ENCODE data around the gene STK24. TPM values are rescaled to one million over a fixed set of nuclear protein-coding genes. Genes with fewer than 3 reads are reported as not detected.
A peak's percentile ranks its signal among the peaks of the same experiment; 100 is the strongest.

The STK24 gene
- total RNA-seq, 1 donor from 2014 or later, result 66.2 TPM

DNA sequence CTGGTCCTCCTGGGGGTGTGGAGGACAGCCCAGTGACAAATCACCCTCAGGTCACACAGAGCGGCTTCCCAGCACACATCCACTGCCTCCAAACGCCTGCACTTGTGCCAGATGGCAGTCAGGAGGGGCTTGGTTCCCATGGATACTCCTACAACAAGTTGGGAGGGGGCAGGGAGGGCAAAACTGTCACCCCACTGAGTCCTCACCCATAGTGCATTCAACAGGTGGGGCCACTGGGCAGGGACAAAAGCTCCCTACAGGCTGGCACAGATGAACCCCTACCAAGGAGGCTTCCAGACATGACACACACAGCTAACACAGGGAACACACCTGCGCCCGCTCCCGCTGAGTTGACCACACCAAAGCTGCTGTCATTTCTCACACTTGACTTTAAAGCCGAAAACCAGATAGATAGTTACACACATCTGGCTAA, 120.5 kb downstream of the STK24 start:
- peaks cover 56% of the 10 kb centered on the region for H3K4me1 ChIP-seq
- DNase-seq, result no peak
- peak overlapping the region; percentile 31 for H3K27ac ChIP-seq (replicated peaks)
- intact Hi-C loops (cut with micrococcal nuclease), result loop anchor here (10.0 kb wide), 1 partner anchor 118 kb away; the partner anchor contains the start of gene STK24
- H3K36me3 ChIP-seq, result peaks cover 63% of the 10 kb centered on the region
- no peaks in the 10 kb centered on the region for H3K9me3 ChIP-seq (replicated peaks)
- no peak overlapping the region for H3K4me3 ChIP-seq
- no peak for TF ChIP-seq CTCF (IDR thresholded peaks at IDR 0.05; ENCODE audit: borderline replicate concordance)
- H3K27me3 ChIP-seq (ENCODE audit: low read depth), result no peaks in the 10 kb centered on the region

GRCh38 chr13:98454389-98454881, 122.5 kb downstream of the STK24 start:
- no peaks in the 10 kb centered on the region for H3K27me3 ChIP-seq (ENCODE audit: low read depth)
- peaks cover 46% of the 10 kb centered on the region for H3K36me3 ChIP-seq
- H3K9me3 ChIP-seq (replicated peaks), result no peaks in the 10 kb centered on the region
- TF ChIP-seq CTCF (IDR thresholded peaks at IDR 0.05; ENCODE audit: borderline replicate concordance), result no peak
- DNase-seq, result no peak
- intact Hi-C loops (cut with micrococcal nuclease), result loop anchor here (10.0 kb wide), 1 partner anchor 120 kb away; the partner anchor contains the start of gene STK24
- H3K27ac ChIP-seq (replicated peaks), result peak overlapping the region; percentile 86
- peak overlapping the region; percentile 18 for H3K4me3 ChIP-seq
- H3K4me1 ChIP-seq, result peaks cover 76% of the 10 kb centered on the region

GRCh38 chr13:98452851-98453843, 123.8 kb downstream of the STK24 start:
- DNase-seq, result no peak
- no peak for TF ChIP-seq CTCF (IDR thresholded peaks at IDR 0.05; ENCODE audit: borderline replicate concordance)
- H3K27me3 ChIP-seq (ENCODE audit: low read depth), result no peaks in the 10 kb centered on the region
- no peaks in the 10 kb centered on the region for H3K9me3 ChIP-seq (replicated peaks)
- H3K27ac ChIP-seq (replicated peaks), result peak overlapping the region; percentile 86
- H3K4me1 ChIP-seq, result peaks cover 89% of the 10 kb centered on the region
- intact Hi-C loops (cut with micrococcal nuclease), result loop anchor here (10.0 kb wide), 1 partner anchor 122 kb away; the partner anchor contains the start of gene STK24
- no peak overlapping the region for H3K4me3 ChIP-seq
- H3K36me3 ChIP-seq, result peaks cover 44% of the 10 kb centered on the region

DNA sequence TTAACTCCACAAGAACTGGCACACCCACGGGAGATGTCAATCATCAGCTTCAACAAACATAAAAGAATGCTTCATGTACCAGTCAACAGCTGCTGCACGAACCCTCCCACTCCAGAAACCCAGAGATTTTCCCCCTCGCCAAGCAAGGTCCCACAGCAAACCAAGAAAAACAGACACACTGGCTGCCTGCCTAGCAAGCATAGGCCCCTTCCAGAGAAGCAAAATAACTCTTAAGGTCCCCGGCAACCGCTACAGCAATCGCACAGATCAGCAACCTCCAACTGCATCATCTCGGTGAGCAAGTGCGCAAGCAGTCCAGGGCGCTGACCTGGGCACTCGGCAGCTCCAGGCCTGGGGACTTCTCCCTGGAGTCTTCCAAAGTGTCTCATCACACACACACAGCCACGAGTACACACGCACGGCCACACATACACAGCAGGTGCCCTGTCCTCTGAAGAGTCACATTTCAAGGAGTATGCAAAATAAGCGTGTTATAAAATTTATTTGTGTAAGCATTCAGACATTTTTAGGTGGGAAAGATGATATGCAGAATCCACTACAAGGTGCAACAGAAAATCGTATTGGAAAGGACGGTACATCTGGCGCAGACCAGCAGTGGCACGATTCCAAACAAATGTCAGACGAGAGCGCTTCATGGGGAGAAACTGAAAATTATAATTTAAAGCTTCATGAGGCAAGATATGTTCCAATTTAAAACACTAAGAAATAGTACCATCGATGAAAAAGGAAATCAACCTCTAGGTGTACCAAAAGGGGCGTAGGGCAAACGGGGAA, 125.0 kb downstream of the STK24 start:
- Histone ChIP-seq H3K4me1 (peaks cover 90% of the 10 kb centered on the region), H3K27ac (replicated peaks) (peak overlapping the region; percentile 86), H3K27me3 (ENCODE audit: low read depth) (no peaks in the 10 kb centered on the region), H3K36me3 (peaks cover 46% of the 10 kb centered on the region), H3K4me3 (no peak overlapping the region), H3K9me3 (replicated peaks) (no peaks in the 10 kb centered on the region)
- TF ChIP-seq CTCF (IDR thresholded peaks at IDR 0.05; ENCODE audit: borderline replicate concordance), result no peak
- intact Hi-C loops (cut with micrococcal nuclease), result loop anchor here (10.0 kb wide), 1 partner anchor 123 kb away; the partner anchor contains the start of gene STK24
- DNase-seq, result peak; percentile 38

All from left ventricle myocardium inferior (tissue), 1 donor.